ENCODE results near the gene SPRED1. TPM values are rescaled to one million over a fixed set of nuclear protein-coding genes. Genes with fewer than 3 reads are reported as not detected.

Gene SPRED1
- total and polyA plus RNA-seq, 9 of the 15 experiments (the other 6 are each of a cell fraction or from before 2014, with no cell fraction given): 2.8 to 17.4 (median 7.9) TPM

DNA sequence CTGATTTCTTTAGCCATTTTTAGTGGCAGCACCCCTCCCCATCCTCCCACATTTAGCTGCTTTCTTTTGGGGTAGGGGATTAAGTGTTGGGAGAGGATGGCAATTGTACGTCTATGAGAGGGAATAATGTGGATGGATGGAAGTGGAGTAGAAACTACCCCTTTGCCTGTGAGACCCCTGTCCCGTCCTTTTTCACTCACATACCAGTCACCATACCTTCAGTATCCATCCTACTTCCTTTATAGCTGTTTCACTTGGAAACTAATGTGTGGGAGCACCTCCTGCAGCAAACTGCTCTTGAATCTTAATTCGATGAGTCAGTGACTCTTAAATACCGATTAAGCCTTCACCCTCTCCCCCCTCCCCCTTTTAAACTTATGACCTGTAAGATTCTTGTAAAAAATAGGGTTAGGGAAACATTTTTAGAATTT is 730 bp downstream of the SPRED1 start (continued):
- TF ChIP-seq, protein P1, sequence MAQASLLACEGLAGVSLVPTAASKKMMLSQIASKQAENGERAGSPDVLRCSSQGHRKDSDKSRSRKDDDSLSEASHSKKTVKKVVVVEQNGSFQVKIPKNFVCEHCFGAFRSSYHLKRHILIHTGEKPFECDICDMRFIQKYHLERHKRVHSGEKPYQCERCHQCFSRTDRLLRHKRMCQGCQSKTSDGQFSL (CRISPR knock-in tag; IDR thresholded peaks at IDR 0.05): no peak
- TF ChIP-seq, protein P1 (tag; IDR thresholded peaks at IDR 0.05): 0 out of 4 replicates have a peak, but pooled peaks of 1 of the 2 experiments have one; percentile 2
- TF ChIP-seq ZNF263 (CRISPR knock-in tag; IDR thresholded peaks at IDR 0.05; ENCODE audit: borderline replicate concordance): peak; percentile 89
- no peak for TF ChIP-seq HEY1 (CRISPR knock-in tag; IDR thresholded peaks at IDR 0.05; ENCODE audit: borderline replicate concordance)
- TF ChIP-seq, protein P2, sequence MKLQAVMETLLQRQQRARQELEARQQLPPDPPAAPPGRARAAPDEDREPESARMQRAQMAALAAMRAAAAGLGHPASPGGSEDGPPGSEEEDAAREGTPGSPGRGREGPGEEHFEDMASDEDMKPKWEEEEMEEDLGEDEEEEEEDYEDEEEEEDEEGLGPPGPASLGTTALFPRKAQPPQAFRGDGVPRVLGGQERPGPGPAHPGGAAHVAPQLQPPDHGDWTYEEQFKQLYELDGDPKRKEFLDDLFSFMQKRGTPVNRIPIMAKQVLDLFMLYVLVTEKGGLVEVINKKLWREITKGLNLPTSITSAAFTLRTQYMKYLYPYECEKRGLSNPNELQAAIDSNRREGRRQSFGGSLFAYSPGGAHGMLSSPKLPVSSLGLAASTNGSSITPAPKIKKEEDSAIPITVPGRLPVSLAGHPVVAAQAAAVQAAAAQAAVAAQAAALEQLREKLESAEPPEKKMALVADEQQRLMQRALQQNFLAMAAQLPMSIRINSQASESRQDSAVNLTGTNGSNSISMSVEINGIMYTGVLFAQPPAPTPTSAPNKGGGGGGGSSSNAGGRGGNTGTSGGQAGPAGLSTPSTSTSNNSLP (IDR thresholded peaks at IDR 0.05; ENCODE audit: borderline replicate concordance, low read depth, low read length): peak; percentile 69; the same call in 1 of the 2 replicates
- TF ChIP-seq, protein P3, sequence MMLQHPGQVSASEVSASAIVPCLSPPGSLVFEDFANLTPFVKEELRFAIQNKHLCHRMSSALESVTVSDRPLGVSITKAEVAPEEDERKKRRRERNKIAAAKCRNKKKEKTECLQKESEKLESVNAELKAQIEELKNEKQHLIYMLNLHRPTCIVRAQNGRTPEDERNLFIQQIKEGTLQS (IDR thresholded peaks at IDR 0.05): peak; percentile 55; the same call in 1 of the 2 replicates
- TF ChIP-seq, protein P3 (CRISPR knock-in tag; conservative IDR thresholded peaks at IDR 0.05): no peak
- TF ChIP-seq, protein P4, sequence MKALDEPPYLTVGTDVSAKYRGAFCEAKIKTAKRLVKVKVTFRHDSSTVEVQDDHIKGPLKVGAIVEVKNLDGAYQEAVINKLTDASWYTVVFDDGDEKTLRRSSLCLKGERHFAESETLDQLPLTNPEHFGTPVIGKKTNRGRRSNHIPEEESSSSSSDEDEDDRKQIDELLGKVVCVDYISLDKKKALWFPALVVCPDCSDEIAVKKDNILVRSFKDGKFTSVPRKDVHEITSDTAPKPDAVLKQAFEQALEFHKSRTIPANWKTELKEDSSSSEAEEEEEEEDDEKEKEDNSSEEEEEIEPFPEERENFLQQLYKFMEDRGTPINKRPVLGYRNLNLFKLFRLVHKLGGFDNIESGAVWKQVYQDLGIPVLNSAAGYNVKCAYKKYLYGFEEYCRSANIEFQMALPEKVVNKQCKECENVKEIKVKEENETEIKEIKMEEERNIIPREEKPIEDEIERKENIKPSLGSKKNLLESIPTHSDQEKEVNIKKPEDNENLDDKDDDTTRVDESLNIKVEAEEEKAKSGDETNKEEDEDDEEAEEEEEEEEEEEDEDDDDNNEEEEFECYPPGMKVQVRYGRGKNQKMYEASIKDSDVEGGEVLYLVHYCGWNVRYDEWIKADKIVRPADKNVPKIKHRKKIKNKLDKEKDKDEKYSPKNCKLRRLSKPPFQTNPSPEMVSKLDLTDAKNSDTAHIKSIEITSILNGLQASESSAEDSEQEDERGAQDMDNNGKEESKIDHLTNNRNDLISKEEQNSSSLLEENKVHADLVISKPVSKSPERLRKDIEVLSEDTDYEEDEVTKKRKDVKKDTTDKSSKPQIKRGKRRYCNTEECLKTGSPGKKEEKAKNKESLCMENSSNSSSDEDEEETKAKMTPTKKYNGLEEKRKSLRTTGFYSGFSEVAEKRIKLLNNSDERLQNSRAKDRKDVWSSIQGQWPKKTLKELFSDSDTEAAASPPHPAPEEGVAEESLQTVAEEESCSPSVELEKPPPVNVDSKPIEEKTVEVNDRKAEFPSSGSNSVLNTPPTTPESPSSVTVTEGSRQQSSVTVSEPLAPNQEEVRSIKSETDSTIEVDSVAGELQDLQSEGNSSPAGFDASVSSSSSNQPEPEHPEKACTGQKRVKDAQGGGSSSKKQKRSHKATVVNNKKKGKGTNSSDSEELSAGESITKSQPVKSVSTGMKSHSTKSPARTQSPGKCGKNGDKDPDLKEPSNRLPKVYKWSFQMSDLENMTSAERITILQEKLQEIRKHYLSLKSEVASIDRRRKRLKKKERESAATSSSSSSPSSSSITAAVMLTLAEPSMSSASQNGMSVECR (CRISPR knock-in tag; IDR thresholded peaks at IDR 0.05): no peak
- TF ChIP-seq, protein P5, sequence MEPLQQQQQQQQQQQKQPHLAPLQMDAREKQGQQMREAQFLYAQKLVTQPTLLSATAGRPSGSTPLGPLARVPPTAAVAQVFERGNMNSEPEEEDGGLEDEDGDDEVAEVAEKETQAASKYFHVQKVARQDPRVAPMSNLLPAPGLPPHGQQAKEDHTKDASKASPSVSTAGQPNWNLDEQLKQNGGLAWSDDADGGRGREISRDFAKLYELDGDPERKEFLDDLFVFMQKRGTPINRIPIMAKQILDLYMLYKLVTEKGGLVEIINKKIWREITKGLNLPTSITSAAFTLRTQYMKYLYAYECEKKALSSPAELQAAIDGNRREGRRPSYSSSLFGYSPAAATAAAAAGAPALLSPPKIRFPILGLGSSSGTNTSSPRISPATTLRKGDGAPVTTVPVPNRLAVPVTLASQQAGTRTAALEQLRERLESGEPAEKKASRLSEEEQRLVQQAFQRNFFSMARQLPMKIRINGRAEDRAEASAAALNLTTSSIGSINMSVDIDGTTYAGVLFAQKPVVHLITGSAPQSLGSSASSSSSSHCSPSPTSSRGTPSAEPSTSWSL (CRISPR knock-in tag; IDR thresholded peaks at IDR 0.05; ENCODE audit: borderline replicate concordance): no peak
- peak; percentile 42 for TF ChIP-seq POLR2B (IDR thresholded peaks at IDR 0.05; ENCODE audit: low read depth, partially characterized antibody)
- TF ChIP-seq RBFOX2 (IDR thresholded peaks at IDR 0.05; ENCODE audit: low read depth, low read length): no peak
- TF ChIP-seq ETV1 (tag; conservative IDR thresholded peaks at IDR 0.05; ENCODE audit: low read depth): no peak
- TF ChIP-seq FOXA1 (IDR thresholded peaks at IDR 0.05; ENCODE audit: borderline replicate concordance): no peak
- TF ChIP-seq FOSL1 (tag; conservative IDR thresholded peaks at IDR 0.05): peak; percentile 40; the same call in 1 of the 2 replicates
- TF ChIP-seq TEAD4 (IDR thresholded peaks at IDR 0.05; ENCODE audit: low read length): 0 out of 2 replicates have a peak, but pooled peaks have one; percentile 4
- TF ChIP-seq TEAD4 (CRISPR knock-in tag; IDR thresholded peaks at IDR 0.05; ENCODE audit: borderline replicate concordance): no peak
- peak; percentile 79 for TF ChIP-seq ZNF316 (IDR thresholded peaks at IDR 0.05)
- TF ChIP-seq TAF1 (IDR thresholded peaks at IDR 0.05; ENCODE audit: control insufficient read depth, extremely low read depth, insufficient read depth, low read length, severe bottlenecking): peak; percentile 5
- TF ChIP-seq CTBP1 (IDR thresholded peaks at IDR 0.05; ENCODE audit: borderline replicate concordance): peak; percentile 41; the same call in 1 of the 2 replicates
